Activated CD4-positive, alpha-beta memory T cell treated with anti-CD3 and anti-CD28 coated beads, Interleukin-2, amount 10 ng/mL, durations not matched to agents 7 days and 5 days (primary cell): ENCODE results near the gene CSF3. TPM values are rescaled to one million over a fixed set of nuclear protein-coding genes. Genes with fewer than 3 reads are reported as not detected.
A peak's percentile ranks its signal among the peaks of the same experiment; 100 is the strongest.

ENCODE experiments used
- CTCF ChIA-PET: fragments of 350-600 bp; sonication (Branson Sonifier 250); formaldehyde crosslinking; loops from one replicate; lab custom pipeline; 2021; ENCODE audit warnings: antibody characterized with exemption, inconsistent platforms; lab: Charles Lee
- POLR2A ChIA-PET: fragments of 350-600 bp; sonication (Branson Sonifier 250); formaldehyde crosslinking; loops from one replicate; lab custom pipeline; 2021; ENCODE audit warnings: antibody characterized with exemption; lab: Charles Lee
- DNase-seq: peaks from one replicate; pipeline ENCODE4 v3.0.0-alpha.2; 2020
- H3K27ac Mint-ChIP-seq: one replicate; pipeline ENCODE4 v1.8.0; 2021; ENCODE audit warnings: mild to moderate bottlenecking, mixed read lengths
- H3K27me3 Mint-ChIP-seq: one replicate; pipeline ENCODE4 v1.8.0; 2021; ENCODE audit warnings: mixed read lengths
- H3K36me3 Mint-ChIP-seq: one replicate; pipeline ENCODE4 v1.8.0; 2021; ENCODE audit warnings: low read depth, mixed read lengths
- H3K4me1 Mint-ChIP-seq: one replicate; pipeline ENCODE4 v1.8.0; 2021; ENCODE audit warnings: mixed read lengths
- H3K4me3 Mint-ChIP-seq: one replicate; pipeline ENCODE4 v1.8.0; 2021; ENCODE audit warnings: mild to moderate bottlenecking, mixed read lengths
- H3K9me3 Mint-ChIP-seq: one replicate; pipeline ENCODE4 v1.8.0; 2021; ENCODE audit warnings: mixed read lengths
- total RNA-seq, 2 experiments: library from RNA; stranded (reverse); gene quantifications; one replicate each; pipeline ENCODE4 v1.2.3, GENCODE V29; 2021

The CSF3 gene
- total RNA-seq, 2 experiments from 2014 or later, result not detected

DNA sequence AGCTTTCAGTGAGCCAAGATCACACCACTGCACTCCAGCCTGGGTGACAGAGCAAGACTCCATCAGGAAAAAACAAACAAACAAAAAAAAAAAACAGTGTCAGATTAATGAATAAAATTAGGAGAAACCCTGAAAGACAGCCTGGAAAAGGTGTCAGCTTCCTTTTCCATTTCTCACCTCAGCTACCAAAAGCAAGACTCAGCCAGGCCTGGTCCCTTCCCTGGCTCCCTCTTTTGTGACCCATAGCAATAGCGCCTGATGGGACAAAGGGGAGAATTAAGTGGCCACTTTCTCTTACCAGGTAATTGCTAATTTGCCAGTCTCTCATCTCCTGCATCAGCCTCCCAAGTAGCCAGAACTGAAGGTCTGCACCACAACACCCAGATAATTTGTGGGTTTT is 43.6 kb downstream of the CSF3 start:
- H3K36me3 Mint-ChIP-seq, result peaks cover 2% of the 10 kb centered on the region

DNA sequence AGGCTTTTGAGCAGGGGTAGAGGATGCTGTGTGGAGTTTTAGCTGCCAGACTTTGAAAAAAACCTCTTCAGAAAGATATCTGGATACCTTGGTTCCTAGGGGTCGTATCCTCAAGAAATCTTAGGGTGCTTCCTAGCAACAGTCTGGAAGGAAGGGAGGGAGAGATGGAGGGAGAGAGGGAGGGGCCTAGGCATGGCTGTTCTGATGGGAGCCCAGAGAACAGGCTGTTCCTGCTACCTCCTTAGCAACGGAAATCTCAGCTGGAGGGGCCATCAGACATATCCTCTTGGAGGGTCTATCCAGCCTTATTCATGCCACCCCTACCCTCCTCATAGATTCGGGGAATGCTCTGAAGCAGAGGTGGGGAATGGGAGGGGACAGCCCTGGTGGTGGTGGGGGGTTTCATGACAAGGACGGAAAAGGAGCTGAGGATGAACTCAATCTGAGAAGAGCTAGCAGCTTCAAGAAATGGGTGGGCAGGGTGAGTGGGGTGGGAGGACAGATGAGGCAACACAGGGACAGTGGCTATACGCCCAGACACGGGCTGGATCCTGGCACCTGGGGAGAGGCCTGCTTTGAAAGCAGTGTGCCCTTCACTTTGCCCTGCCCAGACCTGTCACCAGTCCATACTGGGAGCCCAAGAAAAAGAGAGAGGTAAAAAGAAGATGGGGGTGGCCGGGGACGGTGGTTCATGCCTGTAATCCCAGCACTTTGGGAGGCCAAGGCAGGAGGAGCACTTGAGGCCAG is 44.7 kb downstream of the CSF3 start:
- Mint-ChIP-seq H3K27me3 (peaks cover 45% of the 10 kb centered on the region), H3K27ac (no peak overlapping the region), H3K36me3 (no peaks in the 10 kb centered on the region), H3K4me1 (peaks cover 32% of the 10 kb centered on the region), H3K4me3 (no peak overlapping the region), H3K9me3 (no peaks in the 10 kb centered on the region)
- ChIA-PET CTCF (interaction anchor here (0.7 to 2.4 kb wide), 5 partner anchors 15 to 425 kb away, joined by 3 to 11 read pairs (median 4); no protein-coding TSS in a partner anchor), POLR2A (interaction anchor here (1.4 kb wide), 1 partner anchor 307 kb away, joined by 4 read pairs; no protein-coding TSS in a partner anchor)
- DNase-seq, result no peak

More for the DNA sequence above, 43.6 kb downstream of the CSF3 start:
- Mint-ChIP-seq H3K4me3 (no peak overlapping the region), H3K27ac (no peak overlapping the region), H3K9me3 (no peaks in the 10 kb centered on the region), H3K4me1 (peaks cover 28% of the 10 kb centered on the region), H3K27me3 (peaks cover 35% of the 10 kb centered on the region)
- POLR2A ChIA-PET, result interaction anchor here (1.4 to 1.5 kb wide), 3 partner anchors 42 to 306 kb away, joined by 4 read pairs; partner anchors contain the start of gene NR1D1
- CTCF ChIA-PET, result interaction anchor here (0.9 to 2.4 kb wide), 2 partner anchors 32 to 424 kb away, joined by 3 to 11 read pairs; no protein-coding TSS in a partner anchor
- DNase-seq, result no peak

GRCh38 chr17:40060887-40061608 is 45.8 kb downstream of the CSF3 start:
- Mint-ChIP-seq H3K4me1 (peaks cover 31% of the 10 kb centered on the region), H3K36me3 (no peaks in the 10 kb centered on the region), H3K27ac (no peak overlapping the region), H3K27me3 (peaks cover 48% of the 10 kb centered on the region), H3K4me3 (peak overlapping the region; percentile 76), H3K9me3 (no peaks in the 10 kb centered on the region)
- POLR2A ChIA-PET, result no interaction called here
- CTCF ChIA-PET, result interaction anchor here (0.5 to 1.6 kb wide), 4 partner anchors 14 to 52 kb away, joined by 3 to 6 read pairs (median 4); no protein-coding TSS in a partner anchor
- no peak for DNase-seq

GRCh38 chr17:40061609-40062038 is 46.4 kb downstream of the CSF3 start:
- peaks cover 48% of the 10 kb centered on the region for H3K27me3 Mint-ChIP-seq
- no peaks in the 10 kb centered on the region for H3K36me3 Mint-ChIP-seq
- ChIA-PET CTCF (interaction anchor here (0.5 to 3.6 kb wide), 6 partner anchors 14 to 51 kb away, joined by 3 to 23 read pairs (median 4); no protein-coding TSS in a partner anchor), POLR2A (interaction anchor here (0.8 kb wide), 2 partner anchors 12 to 66 kb away, joined by 3 read pairs; no protein-coding TSS in a partner anchor)
- H3K27ac Mint-ChIP-seq, result no peak overlapping the region
- H3K4me3 Mint-ChIP-seq, result peak overlapping the region; percentile 76
- no peak for DNase-seq
- peaks cover 31% of the 10 kb centered on the region for H3K4me1 Mint-ChIP-seq
- H3K9me3 Mint-ChIP-seq, result no peaks in the 10 kb centered on the region

GRCh38 chr17:40062329-40063186 is 47.3 kb downstream of the CSF3 start, which contains the start of gene THRA:
TSS of gene THRA (plus strand) at chr17:40062965. CDS start at chr17:40074489, 11,524 bp downstream.
- Mint-ChIP-seq H3K27me3 (peaks cover 48% of the 10 kb centered on the region), H3K4me1 (peaks cover 35% of the 10 kb centered on the region), H3K4me3 (peak within 1 kb of the TSS; percentile 78), H3K36me3 (no peaks in the 10 kb centered on the region), H3K27ac (peak within 1 kb of the TSS; percentile 35), H3K9me3 (no peaks in the 10 kb centered on the region)
- POLR2A ChIA-PET, result interaction anchor here (0.7 to 1.3 kb wide), 12 partner anchors 11 to 77 kb away, joined by 3 to 7 read pairs (median 3); partner anchors contain the start of gene CASC3
- peak; percentile 69 for DNase-seq
- CTCF ChIA-PET, result interaction anchor here (0.6 to 5.0 kb wide), 13 partner anchors 9 to 106 kb away, joined by 3 to 60 read pairs (median 4); partner anchors contain the start of gene MED24

- DNase-seq, result no peak
- ChIA-PET POLR2A (interaction anchor here (0.7 to 1.3 kb wide), 10 partner anchors 10 to 77 kb away, joined by 3 to 7 read pairs (median 4); partner anchors contain the start of gene CASC3), CTCF (interaction anchor here (0.6 to 5.0 kb wide), 12 partner anchors 9 to 107 kb away, joined by 3 to 60 read pairs (median 4); partner anchors contain the start of gene MED24)
- Mint-ChIP-seq H3K27ac (peak overlapping the region; percentile 35), H3K9me3 (no peaks in the 10 kb centered on the region), H3K4me1 (peaks cover 36% of the 10 kb centered on the region), H3K27me3 (peaks cover 44% of the 10 kb centered on the region), H3K36me3 (no peaks in the 10 kb centered on the region), H3K4me3 (peak overlapping the region; percentile 78)
Observed at GRCh38 chr17:40063187-40063771, 48.0 kb downstream of the CSF3 start.

DNA sequence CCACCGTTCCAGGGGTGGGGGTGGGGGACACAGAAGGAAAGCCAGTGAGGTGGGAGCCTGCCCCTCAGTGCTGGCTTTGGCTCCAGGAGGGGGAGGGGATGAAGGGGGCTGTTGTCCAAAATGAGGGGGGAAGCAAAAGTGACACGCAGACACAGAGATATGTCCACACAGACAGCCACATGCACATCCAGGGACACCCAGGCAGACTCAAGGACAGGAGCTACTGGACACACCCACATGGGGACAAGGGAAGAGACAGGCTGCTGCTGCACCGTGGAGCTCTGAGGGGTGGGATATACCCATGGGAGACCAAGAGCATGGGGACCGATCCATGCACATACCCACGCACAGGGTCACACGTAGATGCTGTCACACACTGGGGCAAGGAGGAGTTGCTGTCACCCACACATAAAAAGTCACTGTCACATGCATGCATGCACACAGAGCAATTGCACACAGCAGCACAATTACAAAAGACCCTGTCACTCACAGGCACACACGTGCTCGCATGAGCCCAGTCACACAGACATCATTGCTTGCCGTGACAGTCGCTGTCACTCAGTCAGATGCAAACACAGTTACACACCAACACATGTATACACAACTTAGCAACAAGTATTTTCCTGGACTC is 48.8 kb downstream of the CSF3 start:
- ChIA-PET POLR2A (interaction anchor here (0.7 to 3.3 kb wide), 6 partner anchors 9 to 76 kb away, joined by 3 to 26 read pairs (median 4); partner anchors contain the start of genes CASC3 and MED24), CTCF (interaction anchor here (0.7 to 5.0 kb wide), 8 partner anchors 10 to 106 kb away, joined by 3 to 60 read pairs (median 4); partner anchors contain the start of gene MED24)
- no peaks in the 10 kb centered on the region for H3K36me3 Mint-ChIP-seq
- peaks cover 43% of the 10 kb centered on the region for H3K27me3 Mint-ChIP-seq
- DNase-seq, result no peak
- peaks cover 42% of the 10 kb centered on the region for H3K4me1 Mint-ChIP-seq
- peak overlapping the region; percentile 78 for H3K4me3 Mint-ChIP-seq
- H3K27ac Mint-ChIP-seq, result no peak overlapping the region
- H3K9me3 Mint-ChIP-seq, result no peaks in the 10 kb centered on the region

DNA sequence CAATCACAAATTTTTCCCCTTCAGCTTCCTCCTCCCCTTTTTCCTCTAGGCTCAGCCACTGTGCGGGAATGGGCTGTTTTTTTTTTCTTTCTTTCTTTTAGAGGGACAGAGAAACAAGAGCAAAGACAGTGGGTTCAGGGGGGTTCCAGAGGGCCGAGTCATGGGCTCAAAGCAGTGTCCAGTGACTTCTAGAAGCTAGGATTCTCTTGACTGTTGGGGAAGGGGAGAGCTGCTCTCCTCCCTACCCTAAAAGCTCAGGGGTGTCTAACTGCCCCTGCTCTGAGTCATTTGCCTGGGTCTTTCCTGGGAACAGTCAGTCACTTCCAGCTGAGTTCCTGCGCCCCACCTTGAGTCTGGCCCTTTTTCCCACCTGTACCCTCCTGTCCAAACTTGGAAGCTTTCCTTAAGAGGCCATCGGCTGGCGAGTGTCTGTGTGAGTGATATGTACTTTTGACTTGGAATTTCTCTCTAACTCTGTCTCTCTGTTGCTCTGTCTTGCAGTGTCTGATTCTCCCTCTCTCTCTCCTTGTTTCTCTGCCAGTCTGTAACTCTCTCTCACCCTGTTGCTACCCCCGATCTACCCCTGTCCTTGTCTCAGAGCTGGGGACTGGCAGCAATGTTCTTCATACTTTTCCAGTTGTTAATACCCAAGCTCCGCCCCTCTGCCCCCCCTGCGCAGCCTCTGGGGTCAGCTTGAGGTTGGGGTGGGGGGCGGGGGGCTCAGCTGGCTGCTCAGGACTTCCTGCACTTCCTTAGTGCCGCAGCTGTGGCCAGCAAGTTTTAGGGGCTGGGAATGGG is 49.9 kb downstream of the CSF3 start:
- Mint-ChIP-seq H3K27ac (no peak overlapping the region), H3K27me3 (peaks cover 37% of the 10 kb centered on the region), H3K9me3 (no peaks in the 10 kb centered on the region), H3K4me3 (no peak overlapping the region), H3K4me1 (peaks cover 54% of the 10 kb centered on the region), H3K36me3 (no peaks in the 10 kb centered on the region)
- POLR2A ChIA-PET, result interaction anchor here (0.6 to 3.3 kb wide), 5 partner anchors 11 to 1870 kb away, joined by 3 to 26 read pairs (median 3); partner anchors contain the start of genes CASC3 and MED24
- CTCF ChIA-PET, result interaction anchor here (1.1 to 5.0 kb wide), 6 partner anchors 9 to 290 kb away, joined by 3 to 60 read pairs (median 6); partner anchors contain the start of gene MED24
- DNase-seq, result no peak

GRCh38 chr17:40065769-40066510 is 50.7 kb downstream of the CSF3 start:
- H3K9me3 Mint-ChIP-seq, result no peaks in the 10 kb centered on the region
- ChIA-PET CTCF (interaction anchor here (0.6 to 5.0 kb wide), 6 partner anchors 9 to 289 kb away, joined by 3 to 60 read pairs (median 4); partner anchors contain the start of genes CASC3 and MED24), POLR2A (interaction anchor here (0.5 to 3.3 kb wide), 8 partner anchors 12 to 260 kb away, joined by 3 to 26 read pairs (median 3); partner anchors contain the start of genes CASC3 and MED24)
- H3K4me1 Mint-ChIP-seq, result peaks cover 55% of the 10 kb centered on the region
- no peak overlapping the region for H3K4me3 Mint-ChIP-seq
- DNase-seq, result no peak
- H3K27ac Mint-ChIP-seq, result no peak overlapping the region
- peaks cover 33% of the 10 kb centered on the region for H3K27me3 Mint-ChIP-seq
- no peaks in the 10 kb centered on the region for H3K36me3 Mint-ChIP-seq
